Left ventricle myocardium inferior (tissue), 1 donor: Measurements from ENCODE around the gene SLC5A10. TPM values are rescaled to one million over a fixed set of nuclear protein-coding genes. Genes with fewer than 3 reads are reported as not detected.

ENCODE experiments used
- DNase-seq: peaks from one replicate; pipeline ENCODE4 v3.0.0-alpha.2; 2020
- H3K27ac ChIP-seq: fragments of 200-600 bp; replicated peaks from 2 replicates; pipeline ENCODE4 v1.8.0; 2021
- H3K27me3 ChIP-seq: fragments of 200-600 bp; 2 replicates; pipeline ENCODE4 v1.8.0; 2021; ENCODE audit warnings: low read depth
- H3K36me3 ChIP-seq: fragments of 200-600 bp; 2 replicates; pipeline ENCODE4 v1.8.0; 2021
- H3K4me1 ChIP-seq: fragments of 200-600 bp; 2 replicates; pipeline ENCODE4 v1.8.0; 2021
- H3K4me3 ChIP-seq: fragments of 200-600 bp; 2 replicates; pipeline ENCODE4 v1.8.0; 2021; ENCODE audit warnings: mild to moderate bottlenecking, moderate library complexity
- H3K9me3 ChIP-seq: fragments of 200-600 bp; replicated peaks from 2 replicates; pipeline ENCODE4 v1.8.0; 2021
- CTCF ChIP-seq: fragments of 200-600 bp; IDR thresholded peaks from 2 replicates; pipeline ENCODE4 v1.8.0; 2021; ENCODE audit warnings: antibody characterized with exemption, mild to moderate bottlenecking, borderline replicate concordance
- intact Hi-C: fragments of 100-400 bp; cut with micrococcal nuclease; formaldehyde crosslinking; loops from one replicate; pipeline ENCODE4 v1.11.0; 2022
- total RNA-seq: library from RNA; stranded (reverse); fragmentation: NEBNext Ultra II Directional; extraction: Animal tissue kit (Norgen Biotek cat#: 25700); gene quantifications from one replicate; pipeline ENCODE4 v1.2.1, GENCODE V29; 2021
- donor health status: DM: no; HTN: yes; CAD: no; lungs with severe emphysema.

The SLC5A10 gene
- total RNA-seq, 1 donor from 2014 or later = not detected

DNA sequence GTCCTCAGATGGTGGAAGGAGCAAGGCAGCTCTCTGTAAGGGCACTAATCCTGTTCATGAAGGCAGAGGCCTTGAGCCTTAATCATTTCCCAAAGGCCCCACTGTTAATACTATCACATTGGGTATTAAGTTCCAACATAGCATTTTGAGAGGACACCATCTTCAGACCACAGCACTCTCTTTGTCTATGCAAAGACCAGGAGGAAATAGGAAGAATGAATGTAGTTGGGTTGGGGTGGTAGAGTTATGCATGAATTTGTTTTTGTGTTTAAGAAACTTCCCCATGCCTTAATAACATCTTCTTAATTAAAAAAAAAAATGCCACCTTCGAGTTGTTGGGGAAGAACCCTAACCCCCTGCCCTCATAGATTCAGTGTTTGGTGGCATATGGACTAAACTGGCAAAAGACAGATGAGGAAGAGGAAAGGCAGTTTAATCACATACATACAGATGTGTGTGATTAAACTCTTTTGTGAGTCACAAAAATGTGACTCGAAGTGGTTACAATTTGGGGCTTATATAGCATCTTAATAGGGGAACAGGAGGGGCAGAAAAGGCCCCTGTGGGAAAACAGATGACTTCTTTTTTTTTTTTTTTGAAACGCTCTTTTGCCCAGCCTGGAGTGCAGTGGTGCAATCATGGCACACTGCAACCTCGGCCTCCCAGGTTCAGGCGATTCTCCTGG is 35.0 kb upstream of the SLC5A10 start:
- H3K4me3 ChIP-seq = no peak overlapping the region
- intact Hi-C loops = no loop called here
- TF ChIP-seq CTCF = no peak
- no peak overlapping the region for H3K27ac ChIP-seq
- DNase-seq = no peak
- H3K27me3 ChIP-seq = no peaks in the 10 kb centered on the region
- H3K4me1 ChIP-seq = peaks cover 18% of the 10 kb centered on the region
- peaks cover 46% of the 10 kb centered on the region for H3K36me3 ChIP-seq
- no peaks in the 10 kb centered on the region for H3K9me3 ChIP-seq

- intact Hi-C loops = no loop called here
- no peak overlapping the region for H3K27ac ChIP-seq
- peaks cover 22% of the 10 kb centered on the region for H3K4me1 ChIP-seq
- no peak overlapping the region for H3K4me3 ChIP-seq
- no peak for TF ChIP-seq CTCF
- peaks cover 40% of the 10 kb centered on the region for H3K36me3 ChIP-seq
- no peaks in the 10 kb centered on the region for H3K9me3 ChIP-seq
- no peaks in the 10 kb centered on the region for H3K27me3 ChIP-seq
- no peak for DNase-seq
These were observed 34.4 kb upstream of the SLC5A10 start for GRCh38 chr17:18917506-18918032.

DNA sequence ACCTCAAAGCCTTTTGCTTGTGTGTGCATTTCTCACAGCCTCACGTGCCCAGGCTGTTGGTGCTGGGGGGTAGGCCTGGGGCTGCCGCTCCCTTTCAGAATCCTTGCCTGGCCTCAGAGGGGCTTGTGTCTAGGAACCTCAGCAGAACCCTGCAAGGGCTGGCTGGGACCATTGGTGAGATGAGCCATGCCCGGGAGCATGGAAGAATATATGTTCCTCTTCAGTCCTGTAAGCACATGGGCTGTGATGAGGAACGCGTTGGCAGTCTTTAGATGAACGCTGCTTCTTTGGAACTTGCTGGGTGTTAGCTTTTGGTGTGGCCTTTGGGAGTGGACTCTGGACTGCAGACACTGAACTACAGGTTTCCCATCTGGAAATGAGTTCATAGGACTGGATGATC is 32.0 kb upstream of the SLC5A10 start:
- no peak for DNase-seq
- Histone ChIP-seq H3K36me3 (peaks cover 28% of the 10 kb centered on the region), H3K27me3 (no peaks in the 10 kb centered on the region), H3K9me3 (no peaks in the 10 kb centered on the region), H3K4me3 (no peak overlapping the region), H3K27ac (no peak overlapping the region), H3K4me1 (peaks cover 22% of the 10 kb centered on the region)
- intact Hi-C loops = no loop called here
- TF ChIP-seq CTCF = no peak

DNA sequence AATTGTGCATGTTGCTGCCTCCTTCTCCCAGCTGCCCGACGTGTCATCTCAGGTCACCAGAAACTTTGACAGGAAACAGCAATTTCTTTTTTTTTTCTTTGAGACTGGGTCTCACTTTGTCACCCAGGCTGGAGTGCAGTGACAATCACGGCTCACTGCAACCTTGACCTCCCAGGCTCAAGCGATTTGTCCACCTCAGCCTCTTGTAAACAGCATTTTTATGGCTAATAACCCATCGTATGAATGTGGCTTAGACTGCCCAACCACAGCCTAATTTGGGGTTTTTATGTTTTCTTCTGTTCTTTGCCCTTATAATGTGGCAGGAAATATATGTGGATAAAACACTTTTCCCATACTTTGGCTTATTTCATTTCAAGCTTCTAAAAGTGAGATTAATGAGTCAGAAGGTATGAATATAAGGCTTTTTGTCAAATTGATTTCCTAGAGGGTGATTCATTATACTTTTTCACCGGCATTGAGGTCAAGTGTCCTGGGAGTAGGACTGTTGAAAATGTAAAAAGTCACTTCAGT is 31.0 kb upstream of the SLC5A10 start:
- intact Hi-C loops = no loop called here
- H3K4me1 ChIP-seq = peaks cover 22% of the 10 kb centered on the region
- no peak overlapping the region for H3K27ac ChIP-seq
- no peaks in the 10 kb centered on the region for H3K9me3 ChIP-seq
- TF ChIP-seq CTCF = no peak
- no peak for DNase-seq
- H3K36me3 ChIP-seq = peaks cover 22% of the 10 kb centered on the region
- H3K4me3 ChIP-seq = no peak overlapping the region
- H3K27me3 ChIP-seq = no peaks in the 10 kb centered on the region

- H3K4me3 ChIP-seq = no peak overlapping the region
- H3K27ac ChIP-seq = no peak overlapping the region
- intact Hi-C loops = no loop called here
- no peaks in the 10 kb centered on the region for H3K9me3 ChIP-seq
- no peak for DNase-seq
- H3K36me3 ChIP-seq = peaks cover 17% of the 10 kb centered on the region
- peaks cover 22% of the 10 kb centered on the region for H3K4me1 ChIP-seq
- TF ChIP-seq CTCF = no peak
- H3K27me3 ChIP-seq = no peaks in the 10 kb centered on the region
These were observed 30.5 kb upstream of the SLC5A10 start for GRCh38 chr17:18921485-18921884.
